HepG2 (cell line): ENCODE data around the gene IL27RA. TPM values are rescaled to one million over a fixed set of nuclear protein-coding genes. Genes with fewer than 3 reads are reported as not detected.
A peak's percentile ranks its signal among the peaks of the same experiment; 100 is the strongest.

Experiments used
- ATAC-seq: fragments of 200-7000 bp; cut with Tn5 transposase; 3 replicates; pipeline ENCODE4 v1.9.1; 2020; ENCODE audit warnings: mild to moderate bottlenecking, moderate library complexity
- BruUV-seq: library from RNA; stranded (reverse); fragments of 400-500 nt; replicated peaks from 2 replicates; lab custom pipeline; 2021; lab: Mats Ljungman, UMichigan
- CTCF ChIA-PET: fragments of 300-600 bp; formaldehyde crosslinking; extraction: SDS; loops from one replicate; lab custom pipeline; 2021; ENCODE audit warnings: low total read pairs, inconsistent platforms, low intra/inter-chr PET ratio; lab: Yijun Ruan, JAX
- POLR2A ChIA-PET: fragments of 350-600 bp; sonication (Branson Sonifier 250); formaldehyde crosslinking; loops from one replicate; lab custom pipeline; 2020; ENCODE audit warnings: antibody characterized with exemption, inconsistent platforms; lab: Yijun Ruan, JAX
- DNase-seq: peaks from one replicate; pipeline ENCODE4 v3.0.0-alpha.2; 2015; ENCODE audit warnings: low spot score
- FAIRE-seq: peaks from 3 replicates; lab custom pipeline; 2011; peaks lifted over from hg19 to GRCh38; lab: Jason Lieb, UNC
- H2AFZ ChIP-seq: one replicate; pipeline ENCODE4 v1.6.1; 2011; ENCODE audit warnings: low read length, inconsistent platforms
- H3K27ac ChIP-seq: fragments of 300-600 bp; 3 replicates; pipeline ENCODE4 v1.8.0; 2011; ENCODE audit warnings: mixed run types, mild to moderate bottlenecking, mixed read lengths, low read length, inconsistent platforms; ENCODE audit not compliant: insufficient read depth; ENCODE audit errors: extremely low read length
- H3K27me3 ChIP-seq, 2 experiments: fragments of 200-600 bp in 1 of 2; 2 replicates in 1 of 2; 3 replicates in 1 of 2; pipeline versions ENCODE4 v1.6.0 to v1.8.0; 2011; ENCODE audit warnings: low read length in 2 of 2, mild to moderate bottlenecking in 2 of 2, moderate library complexity in 2 of 2, inconsistent platforms in 1 of 2; ENCODE audit not compliant: insufficient read depth in 2 of 2, control insufficient read depth in 1 of 2
- H3K36me3 ChIP-seq, 2 experiments: fragments of 200-600 bp in 1 of 2; replicated peaks in 1 of 2; 2 replicates in 1 of 2; 3 replicates in 1 of 2; pipeline versions ENCODE4 v1.5.1 to v1.8.0; 2011; ENCODE audit warnings: low read length in 2 of 2, inconsistent platforms in 1 of 2; ENCODE audit not compliant: insufficient read depth in 2 of 2, control insufficient read depth in 1 of 2
- H3K4me1 ChIP-seq: 2 replicates; pipeline ENCODE4 v1.5.1; 2012; ENCODE audit warnings: low read length, inconsistent platforms; ENCODE audit not compliant: insufficient read depth
- H3K4me2 ChIP-seq: 2 replicates; pipeline ENCODE4 v1.6.0; 2011; ENCODE audit warnings: low read depth, low read length, inconsistent platforms
- H3K4me3 ChIP-seq, 3 experiments: fragments of 200-600 bp in 1 of 3; sonication (generic), shearing (Covaris generic) in 1 of 3; replicated peaks in 1 of 3; 2 replicates each; pipeline ENCODE4 v1.5.1; 2011 to 2016; ENCODE audit warnings: low read length in 3 of 3, inconsistent platforms in 2 of 3, low read depth in 2 of 3, mild to moderate bottlenecking in 2 of 3, control low read depth in 1 of 3, mixed read lengths in 1 of 3; ENCODE audit not compliant: insufficient read depth in 1 of 3
- H3K79me2 ChIP-seq: one replicate; pipeline ENCODE4 v1.6.1; 2011; ENCODE audit warnings: low read length, inconsistent platforms; ENCODE audit not compliant: insufficient read depth
- H3K9ac ChIP-seq: 2 replicates; pipeline ENCODE4 v1.6.0; 2011; ENCODE audit warnings: mild to moderate bottlenecking, low read depth, low read length, inconsistent platforms; ENCODE audit not compliant: insufficient read depth
- H3K9me3 ChIP-seq: 2 replicates; pipeline ENCODE4 v1.5.1; 2012; ENCODE audit warnings: mild to moderate bottlenecking, low read length
- H4K20me1 ChIP-seq: 2 replicates; pipeline ENCODE4 v1.6.0; 2011; ENCODE audit warnings: inconsistent platforms, mild to moderate bottlenecking, low read length, moderate library complexity; ENCODE audit not compliant: insufficient read depth
- HHEX ChIP-seq: IDR thresholded peaks from 2 replicates; pipeline ENCODE4 v1.6.1; 2016; ENCODE audit warnings: control low read depth
- HOXA7 ChIP-seq: sonication (generic); formaldehyde crosslinking; IDR thresholded peaks from 2 replicates; pipeline ENCODE4 v1.8.1; 2022; ENCODE audit warnings: mild to moderate bottlenecking, missing genetic modification reagents, moderate library complexity
- JUN ChIP-seq: sonication (generic); formaldehyde crosslinking; IDR thresholded peaks from 2 replicates; pipeline ENCODE4 v1.4.0; 2020; ENCODE audit warnings: mild to moderate bottlenecking, missing genetic modification reagents
- MEIS1 ChIP-seq: sonication (generic); formaldehyde crosslinking; IDR thresholded peaks from 2 replicates; pipeline ENCODE4 v1.9.0; 2021; ENCODE audit warnings: mild to moderate bottlenecking, missing genetic modification reagents, moderate library complexity, borderline replicate concordance
- NFKBIZ ChIP-seq: IDR thresholded peaks from 2 replicates; pipeline ENCODE4 v1.6.1; 2018; ENCODE audit warnings: missing genetic modification reagents, missing compliant biosample characterization
- PHF8 ChIP-seq: sonication (generic); formaldehyde crosslinking; IDR thresholded peaks from 2 replicates; pipeline ENCODE4 v1.5.0; 2020; ENCODE audit warnings: missing genetic modification reagents
- RBFOX2 ChIP-seq: fragments of 200-400 bp; formaldehyde crosslinking; IDR thresholded peaks from 2 replicates; pipeline ENCODE4 v1.6.1; 2017; ENCODE audit warnings: low read depth, mild to moderate bottlenecking, low read length
- WGBS: methylation state at CpG from one replicate; pipeline ENCODE4 v1.1.6; 2017; ENCODE audit warnings: low lambda C conversion rate; 5-methylcytosine and 5-hydroxymethylcytosine counted together
- in situ Hi-C: cut with HindIII; loops from 2 replicates; pipeline ENCODE4 v1.10.0; 2017; ENCODE audit warnings: low pct_unique_long_range_greater_than_20kb; ENCODE audit not compliant: extremely low pct_ligation_motif_present
- intact Hi-C: fragments of 100-400 bp; cut with micrococcal nuclease; formaldehyde crosslinking; loops from one replicate; pipeline ENCODE4 v1.10.0; 2022; ENCODE audit not compliant: unreplicated experiment
- polyA plus RNA-seq, 8 experiments: library from polyadenylated mRNA; depleted of rRNA in 3 of 8; stranded (reverse) in 7 of 8; unstranded in 1 of 8; fragments of >200 nt; fragmentation: Illumina TruSeq in 4 of 8; extraction: Trizol in 4 of 8; gene quantifications; 2 replicates each; pipeline versions ENCODE4 v1.2.1 to v1.2.3, GENCODE V29; 2011 to 2016; ENCODE audit warnings: low read depth in 4 of 8, missing spikeins in 1 of 8, mixed read lengths in 1 of 8; ENCODE audit not compliant: insufficient read depth in 1 of 8
- total RNA-seq, 5 experiments: library from RNA; depleted of rRNA; stranded (reverse); fragments of >200 nt; fragmentation: Illumina TruSeq; extraction: Trizol; gene quantifications; 2 replicates each; pipeline ENCODE4 v1.2.3, GENCODE V29; 2016; ENCODE audit warnings: low read depth in 1 of 5
- TF ChIP-seq, protein P1 (sequence below): sonication (generic); formaldehyde crosslinking; IDR thresholded peaks from 2 replicates; pipeline ENCODE4 v1.5.0; 2020; ENCODE audit warnings: mild to moderate bottlenecking, missing genetic modification reagents
- TF ChIP-seq, protein P2 (sequence below): sonication (generic); formaldehyde crosslinking; IDR thresholded peaks from 2 replicates; pipeline ENCODE4 v1.4.0; 2020; ENCODE audit warnings: missing genetic modification reagents

The IL27RA gene
- total and polyA plus RNA-seq, 2 of the 13 experiments (the other 11 are each of a cell fraction or from before 2014, with no cell fraction given), result 3.5 to 8.1 TPM

DNA sequence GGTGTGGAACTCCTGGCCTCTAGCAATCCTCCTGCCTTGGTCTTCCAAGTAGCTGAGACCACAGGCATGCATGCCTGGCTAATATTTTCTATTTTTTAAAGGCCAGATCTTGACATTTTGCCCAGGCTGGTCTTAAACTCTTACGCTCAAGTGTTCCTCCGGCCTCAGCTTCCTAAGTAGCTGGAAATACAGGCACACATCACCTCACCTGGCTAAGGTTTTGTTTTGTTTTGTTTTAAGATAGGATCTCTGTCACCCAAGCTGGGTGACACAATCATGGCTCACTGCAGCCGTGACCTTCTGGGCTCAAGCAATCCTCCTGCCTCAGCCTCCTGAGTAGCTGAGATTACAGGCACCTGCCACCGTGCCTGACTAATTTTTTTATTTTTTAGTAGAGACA is 9.1 kb upstream of the IL27RA start:
- 30% methylated on average over 4 of the region's 4 CpGs for WGBS
- ChIA-PET POLR2A (no interaction called here), CTCF (no interaction called here)
- in situ Hi-C loops, result no loop called here
- FAIRE-seq (no peak), ATAC-seq (no peak), DNase-seq (no peak)
- Histone ChIP-seq H3K9ac (no peak overlapping the region), H3K79me2 (no peaks in the 10 kb centered on the region), H3K36me3 (no peaks in the 10 kb centered on the region), H3K9me3 (no peaks in the 10 kb centered on the region), H2AFZ (peak overlapping the region; percentile 58), H3K4me3 (no peak overlapping the region), H4K20me1 (no peaks in the 10 kb centered on the region), H3K4me2 (0 out of 2 replicates have a peak overlapping the region, but pooled peaks have one; percentile 4), H3K4me1 (peaks cover 46% of the 10 kb centered on the region), H3K27ac (no peak overlapping the region), H3K27me3 (no peaks in the 10 kb centered on the region; a peak in 2 of 5 replicates)
- TF ChIP-seq HOXA7 (CRISPR knock-in tag), result no peak
- TF ChIP-seq RBFOX2, result no peak
- TF ChIP-seq PHF8 (CRISPR knock-in tag), result no peak
- TF ChIP-seq MEIS1 (CRISPR knock-in tag), result no peak
- TF ChIP-seq JUN (CRISPR knock-in tag), result no peak
- TF ChIP-seq HHEX (CRISPR knock-in tag), result no peak
- TF ChIP-seq, protein P1, sequence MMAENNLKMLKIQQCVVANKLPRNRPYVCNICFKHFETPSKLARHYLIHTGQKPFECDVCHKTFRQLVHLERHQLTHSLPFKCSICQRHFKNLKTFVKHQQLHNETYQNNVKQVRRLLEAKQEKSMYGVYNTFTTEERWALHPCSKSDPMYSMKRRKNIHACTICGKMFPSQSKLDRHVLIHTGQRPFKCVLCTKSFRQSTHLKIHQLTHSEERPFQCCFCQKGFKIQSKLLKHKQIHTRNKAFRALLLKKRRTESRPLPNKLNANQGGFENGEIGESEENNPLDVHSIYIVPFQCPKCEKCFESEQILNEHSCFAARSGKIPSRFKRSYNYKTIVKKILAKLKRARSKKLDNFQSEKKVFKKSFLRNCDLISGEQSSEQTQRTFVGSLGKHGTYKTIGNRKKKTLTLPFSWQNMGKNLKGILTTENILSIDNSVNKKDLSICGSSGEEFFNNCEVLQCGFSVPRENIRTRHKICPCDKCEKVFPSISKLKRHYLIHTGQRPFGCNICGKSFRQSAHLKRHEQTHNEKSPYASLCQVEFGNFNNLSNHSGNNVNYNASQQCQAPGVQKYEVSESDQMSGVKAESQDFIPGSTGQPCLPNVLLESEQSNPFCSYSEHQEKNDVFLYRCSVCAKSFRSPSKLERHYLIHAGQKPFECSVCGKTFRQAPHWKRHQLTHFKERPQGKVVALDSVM (CRISPR knock-in tag), result peak; percentile 73
- TF ChIP-seq, protein P2, sequence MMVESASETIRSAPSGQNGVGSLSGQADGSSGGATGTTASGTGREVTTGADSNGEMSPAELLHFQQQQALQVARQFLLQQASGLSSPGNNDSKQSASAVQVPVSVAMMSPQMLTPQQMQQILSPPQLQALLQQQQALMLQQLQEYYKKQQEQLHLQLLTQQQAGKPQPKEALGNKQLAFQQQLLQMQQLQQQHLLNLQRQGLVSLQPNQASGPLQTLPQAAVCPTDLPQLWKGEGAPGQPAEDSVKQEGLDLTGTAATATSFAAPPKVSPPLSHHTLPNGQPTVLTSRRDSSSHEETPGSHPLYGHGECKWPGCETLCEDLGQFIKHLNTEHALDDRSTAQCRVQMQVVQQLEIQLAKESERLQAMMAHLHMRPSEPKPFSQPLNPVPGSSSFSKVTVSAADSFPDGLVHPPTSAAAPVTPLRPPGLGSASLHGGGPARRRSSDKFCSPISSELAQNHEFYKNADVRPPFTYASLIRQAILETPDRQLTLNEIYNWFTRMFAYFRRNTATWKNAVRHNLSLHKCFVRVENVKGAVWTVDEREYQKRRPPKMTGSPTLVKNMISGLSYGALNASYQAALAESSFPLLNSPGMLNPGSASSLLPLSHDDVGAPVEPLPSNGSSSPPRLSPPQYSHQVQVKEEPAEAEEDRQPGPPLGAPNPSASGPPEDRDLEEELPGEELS (CRISPR knock-in tag), result no peak
- no peak for TF ChIP-seq NFKBIZ
- intact Hi-C loops, result loop anchor here (2.0 kb wide), 1 partner anchor 116 kb away; the partner anchor contains the start of genes BRME1 and CC2D1A
- BruUV-seq, result no TSS peak
